PC-9 (cell line): ENCODE measurements around the gene ITCH. TPM values are rescaled to one million over a fixed set of nuclear protein-coding genes. Genes with fewer than 3 reads are reported as not detected.

Source experiments
- BruUV-seq: library from RNA; stranded (reverse); fragments of 400-500 nt; replicated peaks from 2 replicates; lab custom pipeline; 2021; lab: Mats Ljungman, UMichigan
- CTCF ChIA-PET: fragments of 300-600 bp; sonication (Branson Sonifier 250); formaldehyde crosslinking; loops from one replicate; lab custom pipeline; 2022; ENCODE audit warnings: antibody characterized with exemption; lab: Charles Lee
- POLR2A ChIA-PET: fragments of 300-600 bp; sonication (Branson Sonifier 250); formaldehyde crosslinking; loops from one replicate; lab custom pipeline; 2022; ENCODE audit warnings: antibody characterized with exemption; ENCODE audit not compliant: unreplicated experiment; lab: Charles Lee
- DNase-seq, 2 experiments: peaks; one replicate each; pipeline versions ENCODE4 v3.0.0 to v3.0.0-alpha.2; 2015 to 2022; ENCODE audit warnings: mixed read lengths in 1 of 2
- H2AFZ ChIP-seq: fragments of 200-600 bp; sonication (generic); 2 replicates; pipeline ENCODE4 v1.8.1; 2017; ENCODE audit warnings: antibody characterized with exemption
- H3F3A ChIP-seq: fragments of 200-600 bp; sonication (generic); 2 replicates; pipeline ENCODE4 v1.8.1; 2017; ENCODE audit warnings: antibody characterized with exemption, mild to moderate bottlenecking, low read depth; ENCODE audit not compliant: insufficient read depth
- H3K27ac ChIP-seq: fragments of 200-600 bp; sonication (generic); 2 replicates; pipeline ENCODE4 v1.6.1; 2016; ENCODE audit warnings: mixed run types
- H3K27me3 ChIP-seq: fragments of 200-600 bp; sonication (generic); 2 replicates; pipeline ENCODE4 v1.6.1; 2016; ENCODE audit warnings: low read depth, mixed run types; ENCODE audit not compliant: insufficient read depth
- H3K36me3 ChIP-seq: fragments of 200-600 bp; sonication (generic); 2 replicates; pipeline ENCODE4 v1.6.1; 2016; ENCODE audit warnings: low read depth, mixed run types
- H3K4me1 ChIP-seq: fragments of 200-600 bp; sonication (generic); replicated peaks from 2 replicates; pipeline ENCODE4 v1.6.1; 2016; ENCODE audit warnings: mixed run types; ENCODE audit not compliant: insufficient read depth
- H3K4me2 ChIP-seq: fragments of 200-600 bp; sonication (generic); 2 replicates; pipeline ENCODE4 v1.6.1; 2017; ENCODE audit warnings: mixed run types
- H3K4me3 ChIP-seq: fragments of 200-600 bp; sonication (generic); 2 replicates; pipeline ENCODE4 v1.6.1; 2016; ENCODE audit warnings: mixed run types
- H3K79me2 ChIP-seq: fragments of 200-600 bp; sonication (generic); 2 replicates; pipeline ENCODE4 v1.6.1; 2017; ENCODE audit warnings: low read depth, mixed run types
- H3K9me2 ChIP-seq: fragments of 200-600 bp; sonication (generic); 2 replicates; pipeline ENCODE4 v1.8.1; 2017; ENCODE audit warnings: mild to moderate bottlenecking; ENCODE audit not compliant: insufficient read depth
- H3K9me3 ChIP-seq: fragments of 200-600 bp; sonication (generic); 2 replicates; pipeline ENCODE4 v1.8.1; 2016; ENCODE audit warnings: low read depth; ENCODE audit not compliant: insufficient read depth
- H4K20me1 ChIP-seq: fragments of 200-600 bp; sonication (generic); 2 replicates; pipeline ENCODE4 v1.8.1; 2017; ENCODE audit not compliant: insufficient read depth
- EZH2 ChIP-seq: fragments of 200-600 bp; sonication (generic); IDR thresholded peaks from 2 replicates; pipeline ENCODE4 v1.8.0; 2017; ENCODE audit warnings: antibody characterized with exemption, low read depth
- intact Hi-C: fragments of 100-400 bp; cut with micrococcal nuclease; formaldehyde crosslinking; loops from one replicate; pipeline ENCODE4 v1.10.0; 2022; ENCODE audit not compliant: unreplicated experiment
- total RNA-seq: library from RNA; stranded (reverse); gene quantifications from 2 replicates; pipeline ENCODE4 v1.2.3, GENCODE V29; 2021
- TF ChIP-seq, protein P1 (sequence below): fragments of 200-600 bp; sonication (generic); conservative IDR thresholded peaks from 2 replicates; pipeline ENCODE4 v1.6.1; 2017; ENCODE audit warnings: mixed run types, antibody characterized with exemption, mild to moderate bottlenecking, moderate library complexity

The ITCH gene
- total RNA-seq, 1 experiment from 2014 or later = 144 TPM

DNA sequence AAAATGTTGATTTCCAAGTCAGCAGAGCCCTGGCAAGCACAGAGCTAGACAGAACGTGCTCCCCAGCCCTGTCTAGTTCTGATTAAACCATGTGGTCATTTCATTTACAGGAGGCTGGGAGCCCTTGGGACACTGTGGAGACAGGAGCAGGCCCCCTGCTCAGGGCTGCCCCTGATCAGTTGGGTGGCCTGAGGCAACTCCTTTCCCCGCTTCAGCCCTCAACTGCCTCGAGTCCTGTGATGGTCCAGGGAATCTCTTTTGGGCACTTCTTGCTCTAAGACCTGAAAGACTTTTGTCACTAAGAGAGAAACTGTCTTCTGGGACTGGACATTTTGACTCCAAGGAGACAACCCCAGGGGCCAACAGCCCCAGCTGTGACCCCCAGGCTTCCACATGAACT is 166.7 kb downstream of the ITCH start:
- peaks cover 28% of the 10 kb centered on the region for H3K36me3 ChIP-seq
- POLR2A ChIA-PET = no interaction called here
- CTCF ChIA-PET = interaction anchor here (0.6 kb wide), 1 partner anchor 70 kb away, joined by 4 read pairs; no protein-coding TSS in a partner anchor

DNA sequence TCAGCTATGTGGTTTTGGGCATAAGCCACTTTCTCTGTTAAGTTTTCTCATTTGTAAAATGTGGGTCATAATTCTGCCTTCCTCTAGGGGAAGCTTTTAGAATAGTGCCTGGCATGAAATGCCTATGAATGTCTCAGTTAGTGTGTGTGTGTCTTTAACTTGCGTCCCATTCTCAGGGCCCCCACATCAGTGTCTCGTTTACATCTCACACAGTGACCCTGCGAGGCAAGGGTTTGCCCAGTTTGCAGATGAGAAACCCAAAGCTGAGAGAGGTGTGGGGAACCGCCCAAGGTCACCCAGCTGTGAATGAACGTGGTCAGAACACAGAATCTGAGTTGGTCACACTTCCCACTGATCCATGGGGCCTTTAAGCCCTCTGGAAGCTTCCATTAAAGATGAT is 167.3 kb downstream of the ITCH start:
- DNase-seq = no peak

More for the DNA sequence above, 166.7 kb downstream of the ITCH start:
- no peak for DNase-seq
- no peaks in the 10 kb centered on the region for H3K9me2 ChIP-seq
- H2AFZ ChIP-seq = no peak overlapping the region
- H3K4me2 ChIP-seq = no peak overlapping the region
- peaks cover 9% of the 10 kb centered on the region; the same call in 1 of the 2 replicates for H3K79me2 ChIP-seq
- H3K4me1 ChIP-seq = peaks cover 27% of the 10 kb centered on the region
- H3F3A ChIP-seq = peaks cover 24% of the 10 kb centered on the region
- intact Hi-C loops = loop anchor here (5.0 kb wide), 1 partner anchor 148 kb away; the partner anchor contains the start of gene PIGU
- TF ChIP-seq, protein P1, sequence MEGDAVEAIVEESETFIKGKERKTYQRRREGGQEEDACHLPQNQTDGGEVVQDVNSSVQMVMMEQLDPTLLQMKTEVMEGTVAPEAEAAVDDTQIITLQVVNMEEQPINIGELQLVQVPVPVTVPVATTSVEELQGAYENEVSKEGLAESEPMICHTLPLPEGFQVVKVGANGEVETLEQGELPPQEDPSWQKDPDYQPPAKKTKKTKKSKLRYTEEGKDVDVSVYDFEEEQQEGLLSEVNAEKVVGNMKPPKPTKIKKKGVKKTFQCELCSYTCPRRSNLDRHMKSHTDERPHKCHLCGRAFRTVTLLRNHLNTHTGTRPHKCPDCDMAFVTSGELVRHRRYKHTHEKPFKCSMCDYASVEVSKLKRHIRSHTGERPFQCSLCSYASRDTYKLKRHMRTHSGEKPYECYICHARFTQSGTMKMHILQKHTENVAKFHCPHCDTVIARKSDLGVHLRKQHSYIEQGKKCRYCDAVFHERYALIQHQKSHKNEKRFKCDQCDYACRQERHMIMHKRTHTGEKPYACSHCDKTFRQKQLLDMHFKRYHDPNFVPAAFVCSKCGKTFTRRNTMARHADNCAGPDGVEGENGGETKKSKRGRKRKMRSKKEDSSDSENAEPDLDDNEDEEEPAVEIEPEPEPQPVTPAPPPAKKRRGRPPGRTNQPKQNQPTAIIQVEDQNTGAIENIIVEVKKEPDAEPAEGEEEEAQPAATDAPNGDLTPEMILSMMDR = no peak
- no peaks in the 10 kb centered on the region for H4K20me1 ChIP-seq
- no peaks in the 10 kb centered on the region for H3K9me3 ChIP-seq
- H3K27me3 ChIP-seq = no peaks in the 10 kb centered on the region
- no peak overlapping the region for H3K4me3 ChIP-seq
- H3K27ac ChIP-seq = no peak overlapping the region
- no TSS peak for BruUV-seq

DNA sequence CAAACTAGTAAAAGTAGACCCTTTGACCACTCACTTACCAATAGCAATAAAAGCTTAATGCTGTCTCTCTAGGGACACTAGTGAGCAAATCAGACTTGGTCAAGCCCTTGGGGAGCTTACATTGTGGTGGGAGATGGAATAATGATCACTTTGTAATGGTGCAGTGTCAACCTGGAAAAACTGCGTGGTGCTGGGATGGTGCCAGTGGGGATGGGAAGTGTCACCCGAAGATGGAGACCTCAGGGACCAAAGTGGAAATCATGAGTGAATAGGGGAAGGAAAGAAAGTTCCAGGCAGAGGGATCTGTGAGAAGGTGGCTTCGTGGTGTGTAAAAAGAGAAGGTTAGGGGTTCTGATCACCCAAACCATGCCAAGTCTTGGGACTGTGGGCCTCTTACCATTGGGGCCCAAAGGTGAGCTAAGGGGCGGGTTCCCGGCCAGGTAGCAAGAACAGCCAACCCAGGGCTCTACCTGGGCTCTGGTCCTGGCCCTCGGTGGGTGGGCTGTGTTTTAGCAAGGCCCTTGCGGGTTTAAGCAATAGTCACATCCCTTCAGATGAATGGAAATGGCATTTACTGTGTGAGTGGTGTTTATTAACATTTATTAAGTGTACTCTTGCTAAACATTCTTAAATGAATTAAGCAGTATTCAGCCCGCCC is 168.7 kb downstream of the ITCH start:
- 0 out of 2 replicates have a peak, but pooled peaks cover 5% of the 10 kb centered on the region for H3K79me2 ChIP-seq
- no peak overlapping the region for H3K4me2 ChIP-seq
- no peak overlapping the region for H2AFZ ChIP-seq
- peaks cover 39% of the 10 kb centered on the region for H3K36me3 ChIP-seq
- no peaks in the 10 kb centered on the region for H4K20me1 ChIP-seq
- intact Hi-C loops = no loop called here
- no peak for DNase-seq
- ChIA-PET CTCF (interaction anchor here (0.6 kb wide), 1 partner anchor 49 kb away, joined by 3 read pairs; no protein-coding TSS in a partner anchor), POLR2A (no interaction called here)
- H3K27me3 ChIP-seq = no peaks in the 10 kb centered on the region
- peaks cover 9% of the 10 kb centered on the region for H3K4me1 ChIP-seq
- H3K9me2 ChIP-seq = no peaks in the 10 kb centered on the region
- no peak overlapping the region for H3K27ac ChIP-seq
- BruUV-seq = no TSS peak
- no peak overlapping the region for H3K4me3 ChIP-seq
- H3F3A ChIP-seq = peaks cover 7% of the 10 kb centered on the region; the same call in 1 of the 2 replicates
- no peak for TF ChIP-seq EZH2
- TF ChIP-seq, protein P1 = no peak
- no peaks in the 10 kb centered on the region for H3K9me3 ChIP-seq

More for the DNA sequence above, 167.3 kb downstream of the ITCH start:
- no peak overlapping the region for H3K27ac ChIP-seq
- H3K9me3 ChIP-seq = no peaks in the 10 kb centered on the region
- intact Hi-C loops = no loop called here
- no peaks in the 10 kb centered on the region for H4K20me1 ChIP-seq
- no peak for TF ChIP-seq EZH2
- TF ChIP-seq, protein P1 = no peak
- no peaks in the 10 kb centered on the region for H3K9me2 ChIP-seq
- H3K79me2 ChIP-seq = 0 out of 2 replicates have a peak, but pooled peaks cover 5% of the 10 kb centered on the region
- H3K4me3 ChIP-seq = no peak overlapping the region
- H3K27me3 ChIP-seq = no peaks in the 10 kb centered on the region
- H3F3A ChIP-seq = peaks cover 18% of the 10 kb centered on the region
- H3K36me3 ChIP-seq = peaks cover 30% of the 10 kb centered on the region
- BruUV-seq = no TSS peak
- no peak overlapping the region for H2AFZ ChIP-seq
- no peak overlapping the region for H3K4me2 ChIP-seq
- H3K4me1 ChIP-seq = peaks cover 21% of the 10 kb centered on the region
- CTCF ChIA-PET = interaction anchor here (0.6 kb wide), 1 partner anchor 69 kb away, joined by 4 read pairs; no protein-coding TSS in a partner anchor
- POLR2A ChIA-PET = no interaction called here
